A549 treated with Hydrocortisone at 1 μM for 4 hours (cell line): ENCODE data around the gene SDK2. TPM values are rescaled to one million over a fixed set of nuclear protein-coding genes. Genes with fewer than 3 reads are reported as not detected.

Source experiments
- total RNA-seq: library from RNA; stranded (reverse); fragments of 200-300 nt; extraction: Qiagen RNA extraction; gene quantifications from 5 replicates; pipeline ENCODE4 v1.2.3, GENCODE V29; 2022

Gene SDK2, protein sequence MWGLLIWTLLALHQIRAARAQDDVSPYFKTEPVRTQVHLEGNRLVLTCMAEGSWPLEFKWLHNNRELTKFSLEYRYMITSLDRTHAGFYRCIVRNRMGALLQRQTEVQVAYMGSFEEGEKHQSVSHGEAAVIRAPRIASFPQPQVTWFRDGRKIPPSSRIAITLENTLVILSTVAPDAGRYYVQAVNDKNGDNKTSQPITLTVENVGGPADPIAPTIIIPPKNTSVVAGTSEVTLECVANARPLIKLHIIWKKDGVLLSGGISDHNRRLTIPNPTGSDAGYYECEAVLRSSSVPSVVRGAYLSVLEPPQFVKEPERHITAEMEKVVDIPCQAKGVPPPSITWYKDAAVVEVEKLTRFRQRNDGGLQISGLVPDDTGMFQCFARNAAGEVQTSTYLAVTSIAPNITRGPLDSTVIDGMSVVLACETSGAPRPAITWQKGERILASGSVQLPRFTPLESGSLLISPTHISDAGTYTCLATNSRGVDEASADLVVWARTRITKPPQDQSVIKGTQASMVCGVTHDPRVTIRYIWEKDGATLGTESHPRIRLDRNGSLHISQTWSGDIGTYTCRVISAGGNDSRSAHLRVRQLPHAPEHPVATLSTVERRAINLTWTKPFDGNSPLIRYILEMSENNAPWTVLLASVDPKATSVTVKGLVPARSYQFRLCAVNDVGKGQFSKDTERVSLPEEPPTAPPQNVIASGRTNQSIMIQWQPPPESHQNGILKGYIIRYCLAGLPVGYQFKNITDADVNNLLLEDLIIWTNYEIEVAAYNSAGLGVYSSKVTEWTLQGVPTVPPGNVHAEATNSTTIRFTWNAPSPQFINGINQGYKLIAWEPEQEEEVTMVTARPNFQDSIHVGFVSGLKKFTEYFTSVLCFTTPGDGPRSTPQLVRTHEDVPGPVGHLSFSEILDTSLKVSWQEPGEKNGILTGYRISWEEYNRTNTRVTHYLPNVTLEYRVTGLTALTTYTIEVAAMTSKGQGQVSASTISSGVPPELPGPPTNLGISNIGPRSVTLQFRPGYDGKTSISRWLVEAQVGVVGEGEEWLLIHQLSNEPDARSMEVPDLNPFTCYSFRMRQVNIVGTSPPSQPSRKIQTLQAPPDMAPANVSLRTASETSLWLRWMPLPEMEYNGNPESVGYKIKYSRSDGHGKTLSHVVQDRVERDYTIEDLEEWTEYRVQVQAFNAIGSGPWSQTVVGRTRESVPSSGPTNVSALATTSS (N-terminal part only)
- 1.1 to 1.8 TPM (median 1.6 TPM) in 5 replicates for total RNA-seq

DNA sequence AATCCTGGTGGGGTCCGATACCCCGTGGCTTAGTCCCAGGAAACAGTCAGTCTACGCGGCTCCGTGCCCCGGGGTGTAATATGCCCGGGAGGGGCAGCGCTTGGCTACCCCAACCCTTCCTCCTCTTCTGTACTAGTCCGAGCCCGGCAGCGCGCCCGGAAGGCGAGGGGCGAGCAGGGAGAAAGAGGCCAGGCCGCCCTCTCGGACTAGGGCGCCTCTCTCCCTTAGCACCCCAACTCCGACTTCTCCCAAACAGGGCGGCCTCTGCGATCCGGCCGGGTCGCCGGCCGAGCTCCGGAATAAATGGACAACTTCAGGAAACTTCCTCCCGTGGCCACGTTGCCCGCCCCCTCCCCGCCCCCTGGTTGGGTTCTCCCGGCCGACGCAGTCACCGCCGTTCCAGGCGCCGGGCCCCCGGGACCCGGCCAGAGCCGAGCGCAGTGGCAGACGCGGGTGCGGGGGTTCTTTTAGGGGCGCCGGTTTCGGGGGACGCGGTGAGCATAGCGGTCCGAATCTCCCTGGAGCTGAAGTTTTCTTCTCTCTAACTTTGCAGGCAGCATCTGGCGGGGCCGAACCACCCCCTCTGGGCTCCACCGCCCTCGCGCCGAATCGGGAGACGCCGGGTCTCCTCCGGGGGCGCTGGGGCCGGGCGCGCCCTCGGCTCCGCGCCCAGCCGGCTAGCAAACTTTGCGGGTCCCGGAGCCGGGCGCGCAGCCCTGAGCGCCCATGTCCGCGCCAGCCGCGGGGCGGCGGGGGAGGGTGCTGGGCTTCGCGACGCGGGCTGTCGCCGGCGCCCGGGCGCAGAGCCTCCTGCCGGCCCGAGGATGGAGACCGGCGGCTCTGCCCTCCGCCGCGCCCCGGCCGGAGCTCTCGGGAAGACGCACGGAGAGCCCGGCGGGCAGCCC, at the start of gene SDK2:
TSS of gene SDK2 (minus strand) at position 301 of the 905 bp plus-strand sequence. CDS start 357 bp downstream, outside the sequence.

DNA sequence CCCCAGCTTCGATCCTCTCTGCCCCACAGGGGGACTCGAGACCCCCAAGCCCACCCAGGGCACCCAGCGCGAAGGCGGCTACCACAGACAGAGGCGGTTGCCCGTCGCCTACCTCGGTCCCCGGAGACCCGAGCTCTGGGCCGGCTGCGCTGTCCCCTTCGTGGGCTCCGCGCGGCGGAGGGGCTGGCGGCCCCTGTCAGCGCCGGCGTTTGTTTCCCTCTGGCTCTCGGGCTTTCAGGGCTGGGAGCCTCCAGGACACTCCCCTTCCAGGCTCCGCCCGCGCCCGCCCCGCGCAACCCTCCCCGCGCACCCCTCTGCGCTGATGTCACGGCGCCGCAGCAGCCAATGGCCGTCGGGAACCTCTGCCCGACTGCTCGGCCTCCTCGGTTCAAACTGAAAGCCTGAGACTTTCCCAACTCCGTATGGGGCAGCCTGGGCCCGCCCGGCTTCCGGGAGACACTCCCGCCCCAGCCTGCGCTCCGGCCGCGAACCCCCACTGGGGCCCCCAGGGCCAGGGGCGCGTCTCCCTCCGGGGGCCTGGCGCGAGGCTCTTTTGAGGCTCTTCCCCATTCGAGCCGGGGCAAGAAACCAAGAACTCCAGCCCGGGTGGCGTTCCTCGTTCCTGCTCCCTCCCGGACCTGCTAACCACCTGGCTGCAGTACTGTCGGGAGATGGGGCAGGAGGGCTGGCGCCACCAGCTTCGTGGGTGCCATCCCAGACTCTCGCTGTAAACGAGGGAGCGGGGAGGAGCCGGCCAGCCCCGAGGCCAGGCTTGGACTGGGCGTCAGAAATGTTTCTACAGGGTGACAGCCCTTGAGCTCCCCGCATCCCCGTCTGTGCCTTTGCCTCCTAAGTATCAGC, 332.2 kb downstream of the SDK2 start, which contains the start of gene CDC42EP4:
TSS of gene CDC42EP4 (minus strand) at position 221 of the 861 bp plus-strand sequence. CDS start 25,501 bp downstream, outside the sequence.

